Activated CD8-positive, alpha-beta memory T cell treated with anti-CD3 and anti-CD28 coated beads for 4 hours (primary cell): Measurements from ENCODE around the gene GOLM1.

Experiments used
- DNase-seq, 2 donors: peaks; one replicate each; pipeline ENCODE4 v3.0.0-alpha.2; 2020; ENCODE audit warnings: low read depth in 2 of 2

The GOLM1 gene

DNA sequence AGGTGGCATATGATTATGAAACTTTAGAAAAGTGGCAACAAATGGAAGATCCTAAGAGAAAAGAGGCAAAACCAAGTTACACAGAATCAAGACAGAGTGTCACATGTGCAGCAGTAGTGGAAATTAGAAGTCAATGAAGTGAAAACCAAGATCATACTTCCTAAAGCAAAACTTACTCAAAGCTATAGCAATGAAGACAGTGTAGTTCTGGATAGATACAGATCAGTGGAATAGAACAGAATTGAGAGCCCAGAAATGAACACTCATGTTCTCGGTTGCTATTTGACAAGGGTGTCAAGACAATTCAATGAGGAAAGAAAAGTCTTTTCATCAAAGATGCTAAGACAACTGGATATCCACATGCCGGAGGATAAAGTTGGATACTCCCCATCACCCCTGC is 114.9 kb downstream of the GOLM1 start:
- DNase-seq = no peak

- DNase-seq = no peak
These were observed 118.0 kb downstream of the GOLM1 start for GRCh38 chr9:85981369-85981768.

DNA sequence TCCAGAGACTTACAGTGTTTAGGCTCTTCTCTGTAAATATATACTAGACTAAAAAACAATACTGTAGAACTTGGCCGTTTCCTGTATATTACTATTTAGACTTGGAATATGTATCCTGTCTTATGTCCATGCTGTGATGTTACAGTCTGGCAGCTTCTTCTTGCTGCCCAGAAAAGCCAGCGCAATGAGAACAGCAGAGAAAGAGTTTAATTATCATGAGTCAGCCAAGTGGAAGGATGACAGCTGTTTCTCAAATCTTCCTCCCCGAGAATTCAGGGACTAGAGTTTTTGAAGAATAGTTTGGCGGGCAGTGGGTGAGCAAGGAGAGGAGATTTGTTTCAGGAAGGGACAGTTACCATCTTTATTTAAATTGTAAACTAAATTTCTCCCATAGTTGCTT is 120.9 kb downstream of the GOLM1 start:
- DNase-seq = no peak
